ENCODE data around the gene MCM9.
A peak's percentile ranks its signal among the peaks of the same experiment; 100 is the strongest.

MCM9 gene

GRCh38 chr6:118862443-118862842, 72.5 kb downstream of the MCM9 start:
- no peak for DNase-seq

- DNase-seq, result no peak
Observed at GRCh38 chr6:118860880-118861279, 74.1 kb downstream of the MCM9 start.

- no peak for DNase-seq
Observed at GRCh38 chr6:118860363-118860762, 74.6 kb downstream of the MCM9 start.

- no peak for DNase-seq
Observed at GRCh38 chr6:118859517-118860064, 75.4 kb downstream of the MCM9 start.

GRCh38 chr6:118856301-118856700, 78.7 kb downstream of the MCM9 start:
- DNase-seq, result no peak

- no peak for DNase-seq
Observed at GRCh38 chr6:118853408-118853807, 81.6 kb downstream of the MCM9 start.

- no peak for DNase-seq
Observed at GRCh38 chr6:118844915-118845314, 90.0 kb downstream of the MCM9 start.

GRCh38 chr6:118843685-118844390, 91.1 kb downstream of the MCM9 start:
- DNase-seq, result no peak

- DNase-seq, result no peak
Observed at GRCh38 chr6:118830691-118831090, 104.3 kb downstream of the MCM9 start.

GRCh38 chr6:118829817-118830478, 105.0 kb downstream of the MCM9 start:
- DNase-seq, result no peak

- no peak for DNase-seq
Observed at GRCh38 chr6:118826096-118826495, 108.9 kb downstream of the MCM9 start.

- DNase-seq, result no peak
Observed at GRCh38 chr6:118825661-118826060, 109.3 kb downstream of the MCM9 start.

GRCh38 chr6:118815495-118815894, 119.5 kb downstream of the MCM9 start:
- DNase-seq, result no peak

GRCh38 chr6:118813775-118814174, 121.2 kb downstream of the MCM9 start:
- no peak for DNase-seq

GRCh38 chr6:118812970-118813369, 122.0 kb downstream of the MCM9 start:
- no peak for DNase-seq

- DNase-seq, result peak; percentile 52
Observed at GRCh38 chr6:118810420-118811027, 124.4 kb downstream of the MCM9 start.

GRCh38 chr6:118808793-118809638, 125.9 kb downstream of the MCM9 start:
- no peak for DNase-seq

GRCh38 chr6:118804091-118804490, 130.9 kb downstream of the MCM9 start:
- DNase-seq, result no peak

GRCh38 chr6:118801257-118801656, 133.7 kb downstream of the MCM9 start:
- DNase-seq, result no peak

GRCh38 chr6:118800394-118801071, 134.4 kb downstream of the MCM9 start:
- peak; percentile 79 for DNase-seq

GRCh38 chr6:118799826-118800225, 135.1 kb downstream of the MCM9 start:
- DNase-seq, result no peak

- peak; percentile 84 for DNase-seq
Observed at GRCh38 chr6:118796548-118796947, 138.4 kb downstream of the MCM9 start.
